CD4-positive, alpha-beta T cell treated with Interleukin-6 at 100 ng/mL for 8 hours (primary cell): ENCODE results near the gene USP31.

Experiments
- DNase-seq: peaks from one replicate; pipeline ENCODE4 v3.0.0-alpha.2; 2020; ENCODE audit warnings: mixed read lengths, low spot score

The USP31 gene

DNA sequence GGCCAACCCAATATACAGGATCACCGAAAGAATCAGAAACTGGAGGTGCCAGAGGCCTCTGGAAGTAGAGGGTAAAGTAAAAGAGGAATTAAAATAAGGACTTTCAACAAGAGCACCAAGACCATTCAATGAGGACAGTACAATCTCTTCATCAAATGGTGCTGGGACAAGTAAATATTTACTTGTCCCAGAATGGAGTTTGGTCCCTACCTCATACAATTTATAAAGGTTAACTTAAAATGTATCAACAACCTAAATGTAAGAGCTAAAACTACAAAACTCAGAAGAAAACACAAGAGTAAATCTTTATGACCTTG, 56.5 kb downstream of the USP31 start:
- no peak for DNase-seq

DNA sequence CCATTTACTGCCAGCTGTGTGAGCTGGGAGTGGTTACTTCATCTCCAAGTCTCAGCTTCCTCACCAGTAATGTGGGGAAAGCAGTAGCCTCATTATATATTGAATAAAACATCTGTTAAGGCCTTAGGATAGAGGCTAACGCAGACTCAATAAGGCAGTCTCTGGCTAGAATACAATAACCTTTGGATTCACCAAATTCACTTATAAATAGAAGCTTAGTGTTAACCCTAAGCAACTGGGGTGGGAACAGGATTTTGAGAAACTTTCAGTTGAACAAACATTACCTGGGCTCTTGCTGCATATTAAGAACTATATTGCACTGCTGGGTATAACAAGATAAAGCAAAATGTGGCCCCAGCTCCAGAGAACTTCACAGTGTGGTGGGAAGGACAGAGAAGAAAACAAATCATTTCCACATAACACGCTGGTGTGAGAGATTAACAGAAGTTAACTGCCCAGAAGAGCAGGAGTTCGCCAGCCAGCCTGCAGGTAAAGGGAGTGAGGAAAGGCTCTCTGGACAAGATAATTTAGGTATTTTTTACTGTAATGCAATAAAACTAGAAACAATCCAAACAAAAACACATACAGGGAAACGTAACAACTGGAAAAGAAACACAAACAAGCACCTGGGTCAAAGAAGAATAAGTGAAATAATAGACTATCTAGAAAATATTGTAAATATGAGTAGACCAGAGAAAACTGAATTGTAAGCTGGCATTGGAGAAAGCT, 57.0 kb downstream of the USP31 start:
- no peak for DNase-seq

DNA sequence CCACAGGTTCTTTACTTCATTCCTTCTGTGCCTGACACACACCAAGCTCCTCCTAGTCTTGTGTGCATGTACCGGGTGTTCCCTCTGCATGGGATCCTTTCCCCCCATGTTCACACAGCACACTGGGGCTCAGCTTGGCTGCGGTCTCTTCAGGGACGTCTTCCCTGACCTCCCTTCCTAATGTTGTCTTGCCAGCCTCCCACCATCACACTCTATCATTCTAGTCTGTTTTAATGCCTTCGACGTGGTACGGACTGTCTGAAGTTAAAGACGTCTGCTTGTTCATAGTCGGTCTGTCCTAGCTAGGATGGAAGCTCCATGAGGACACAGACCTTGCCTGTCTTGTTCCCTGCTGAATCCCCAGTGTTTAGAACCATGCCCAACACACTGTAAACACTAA, 60.1 kb downstream of the USP31 start:
- DNase-seq, result no peak

DNA sequence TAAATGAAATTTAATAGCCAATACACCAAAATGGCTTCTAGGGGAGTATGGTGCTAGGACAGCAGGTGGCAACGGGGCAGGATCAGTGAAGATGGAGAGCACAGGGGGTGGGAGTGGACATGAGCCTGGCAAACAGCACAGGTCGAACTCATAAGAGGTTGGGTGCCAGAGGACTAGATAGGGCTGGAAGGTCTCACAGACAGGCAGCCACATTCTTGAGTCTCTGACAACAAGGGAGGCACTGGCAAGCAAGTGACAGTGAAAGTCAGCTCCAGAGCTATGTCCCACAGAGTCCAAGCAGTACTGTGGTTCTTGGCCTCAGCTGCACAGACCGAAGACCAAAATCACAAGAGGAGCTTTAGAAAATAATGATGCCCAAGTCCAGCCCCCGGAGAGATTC, 61.2 kb downstream of the USP31 start:
- DNase-seq, result no peak

DNA sequence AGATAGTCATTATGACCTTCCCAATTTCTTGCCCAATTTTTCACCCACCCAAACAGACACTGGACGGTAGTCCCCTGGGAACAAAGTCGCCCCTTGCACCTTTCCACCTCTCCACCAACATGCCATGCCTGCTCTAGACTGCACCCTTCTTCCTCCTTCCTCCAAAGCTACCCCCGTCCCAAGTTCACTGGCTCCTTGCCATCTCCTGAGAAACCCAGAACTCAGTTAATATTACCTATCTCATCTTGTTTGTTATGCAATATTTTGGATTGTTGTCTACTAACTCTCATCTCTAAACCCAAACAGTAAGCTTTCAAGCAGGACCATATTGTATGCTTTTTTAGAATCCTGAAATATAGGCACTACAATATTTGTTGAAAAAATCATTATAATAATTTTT, 63.3 kb downstream of the USP31 start:
- DNase-seq, result no peak

DNA sequence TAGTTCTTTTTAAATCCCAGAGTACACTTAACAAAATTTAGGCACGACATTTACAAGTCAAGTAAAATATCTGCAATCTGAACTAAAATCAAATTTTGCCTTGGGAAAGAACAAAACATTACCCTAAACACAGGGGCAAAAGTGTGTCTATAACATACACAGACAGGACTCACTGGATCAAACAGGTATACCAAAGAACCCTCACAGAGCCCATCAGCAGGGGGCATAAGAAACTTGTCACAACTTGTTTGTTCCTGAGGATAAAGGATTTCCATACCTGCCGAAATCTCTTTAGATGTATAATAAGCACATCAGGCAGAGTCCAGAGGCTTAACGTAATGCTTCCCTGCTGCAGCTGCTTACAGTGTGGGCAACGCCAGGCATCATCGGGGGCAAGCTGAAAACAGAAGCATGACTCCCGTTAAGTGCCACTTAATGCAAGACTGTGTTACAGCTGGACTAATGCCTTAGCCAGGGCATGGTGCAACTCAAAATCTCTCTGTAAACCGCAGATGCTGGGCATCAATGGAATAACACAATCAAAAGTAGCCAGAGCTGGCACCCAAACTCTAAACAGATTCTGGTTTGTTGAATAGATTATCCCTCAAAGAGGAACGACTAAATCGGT, 67.0 kb downstream of the USP31 start:
- no peak for DNase-seq

DNA sequence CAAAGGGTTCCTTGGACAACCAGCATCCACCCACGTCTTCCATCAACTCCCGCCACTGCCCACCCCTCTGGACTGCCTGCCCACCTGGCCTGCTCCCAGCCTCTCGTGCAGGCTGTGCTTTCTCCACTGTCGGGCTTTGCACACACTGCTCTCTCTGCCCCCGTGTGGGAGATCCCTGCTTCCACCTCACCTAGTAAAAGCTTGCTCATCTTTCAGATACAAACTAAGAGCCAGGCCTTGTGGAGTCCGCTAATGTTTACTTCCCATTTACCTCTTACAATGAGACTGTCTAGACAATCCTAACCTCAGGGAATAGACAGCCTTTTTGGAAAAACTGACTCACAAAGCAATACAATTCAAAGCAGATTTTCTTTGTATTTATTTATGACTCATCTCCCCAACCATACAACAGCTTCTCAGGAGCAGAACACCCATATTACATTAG, 67.6 kb downstream of the USP31 start:
- no peak for DNase-seq

DNA sequence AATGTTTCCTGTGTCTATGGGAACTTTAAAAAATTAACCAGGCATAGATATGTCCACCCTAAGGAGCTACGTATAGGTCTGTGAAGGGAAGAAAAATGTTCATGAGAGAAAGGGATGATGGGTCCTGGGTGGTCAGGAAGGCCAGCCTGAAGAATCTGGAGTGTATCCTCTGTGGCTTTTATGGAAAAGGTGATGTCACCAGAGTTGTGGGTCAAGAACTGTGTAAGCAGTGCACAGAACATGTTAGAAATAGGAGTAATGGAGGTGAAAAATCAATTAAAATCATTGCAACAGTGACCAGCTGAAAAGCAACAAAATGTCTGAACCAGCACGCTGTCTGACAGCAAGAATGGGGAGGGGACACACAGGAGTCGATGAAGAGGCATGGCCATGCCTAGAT, 68.5 kb downstream of the USP31 start:
- no peak for DNase-seq

DNA sequence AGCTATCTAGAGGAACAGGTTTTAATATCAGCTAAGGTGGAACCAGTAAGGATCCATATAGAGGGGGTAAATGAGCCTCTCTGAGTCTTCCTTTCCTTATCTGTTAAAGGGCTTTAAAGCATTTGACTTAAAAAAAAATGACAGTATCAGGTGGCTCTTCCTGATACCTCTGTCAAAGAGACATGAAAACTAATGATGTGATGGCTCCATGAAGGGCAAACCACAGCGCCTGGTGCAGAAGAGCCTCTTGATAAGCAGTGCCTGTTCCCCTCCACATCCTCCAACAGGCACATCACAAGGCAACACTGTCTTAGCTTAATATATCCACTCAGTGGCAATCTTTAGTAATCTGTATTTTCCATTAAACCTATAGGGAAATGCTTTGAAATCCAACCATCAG, 68.9 kb downstream of the USP31 start:
- no peak for DNase-seq

DNA sequence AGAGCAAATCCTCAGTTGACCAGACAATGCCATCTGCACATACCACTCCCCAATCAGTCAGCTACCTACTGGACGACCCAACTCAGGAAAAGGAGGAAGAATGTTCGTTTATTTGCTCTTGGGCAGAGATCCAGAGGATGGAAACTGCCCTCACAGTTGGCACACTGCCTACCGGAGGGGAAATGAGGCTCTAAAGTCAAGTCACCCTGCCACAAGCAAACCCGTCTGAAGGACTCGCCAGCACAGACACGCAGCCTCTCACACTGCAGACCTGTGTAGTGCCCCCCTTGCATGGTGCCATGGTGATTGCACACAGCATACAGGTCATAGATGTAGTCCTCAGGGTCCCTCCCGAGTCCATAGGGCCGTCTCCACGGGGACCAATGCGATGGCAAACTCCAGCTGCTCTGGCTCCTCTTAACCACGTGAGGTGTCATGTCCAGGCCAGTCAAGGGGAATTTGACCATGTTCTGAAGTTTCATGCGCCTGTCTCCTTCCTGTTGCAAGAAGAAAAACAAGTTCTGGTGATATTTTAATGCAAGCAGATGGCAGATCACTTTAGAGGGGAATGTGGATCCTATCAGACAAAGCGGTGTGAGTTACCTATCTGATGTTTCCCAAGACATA, 69.5 kb downstream of the USP31 start:
- DNase-seq, result no peak

DNA sequence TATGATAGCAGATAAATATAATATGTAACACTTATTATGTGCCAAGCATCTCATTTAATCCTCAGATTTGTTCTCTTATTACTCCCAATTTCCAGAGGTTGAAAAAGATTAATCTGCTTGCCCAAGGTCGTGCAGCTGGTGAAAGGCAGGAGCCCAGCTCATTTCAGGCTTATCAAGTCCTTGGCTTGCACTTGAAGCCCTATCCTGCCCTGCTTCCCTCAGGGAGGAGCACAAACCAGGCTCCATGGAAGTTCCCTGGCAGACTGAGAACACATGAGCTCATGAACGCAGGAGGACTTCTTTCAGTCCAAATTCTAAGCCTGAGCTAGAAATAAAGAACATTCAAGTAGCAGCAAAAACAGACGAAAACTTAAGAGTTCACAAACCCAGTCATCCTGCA, 74.8 kb downstream of the USP31 start:
- DNase-seq, result no peak

DNA sequence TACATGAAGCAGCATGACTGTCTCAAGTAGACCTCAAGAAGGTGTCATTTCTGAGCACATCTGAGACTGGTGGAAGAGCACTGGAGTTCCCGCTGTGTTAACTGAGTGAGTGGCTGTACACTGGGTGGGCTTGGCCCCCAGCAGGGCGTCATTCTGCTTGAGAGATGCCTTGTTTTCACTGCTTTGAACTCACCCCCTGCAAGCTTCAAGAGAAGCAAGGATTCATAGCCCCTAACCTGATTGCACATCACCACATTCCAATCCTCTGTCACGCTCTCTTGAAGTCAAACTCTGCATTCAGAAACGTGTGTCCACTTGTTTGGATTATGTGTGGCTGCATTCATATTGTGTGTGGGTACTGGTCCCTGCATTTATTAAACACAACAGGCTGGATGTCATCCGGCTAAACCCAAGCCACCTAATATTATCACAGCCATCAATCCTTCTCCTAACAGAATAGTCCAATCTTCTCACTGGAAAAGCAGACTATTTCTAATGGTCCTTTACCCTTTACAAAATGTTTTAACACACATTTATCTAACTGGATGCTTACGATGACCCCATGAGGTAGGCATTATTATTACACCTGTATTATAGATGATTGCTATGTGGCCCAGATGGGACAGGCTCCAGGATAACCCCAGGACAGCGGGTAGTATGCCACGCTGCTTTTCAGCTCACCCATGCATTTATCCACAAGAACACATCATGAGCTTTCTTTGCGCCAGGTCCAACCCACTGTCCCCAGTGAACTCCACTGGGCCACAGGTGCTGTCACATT, 76.3 kb downstream of the USP31 start:
- DNase-seq, result no peak

DNA sequence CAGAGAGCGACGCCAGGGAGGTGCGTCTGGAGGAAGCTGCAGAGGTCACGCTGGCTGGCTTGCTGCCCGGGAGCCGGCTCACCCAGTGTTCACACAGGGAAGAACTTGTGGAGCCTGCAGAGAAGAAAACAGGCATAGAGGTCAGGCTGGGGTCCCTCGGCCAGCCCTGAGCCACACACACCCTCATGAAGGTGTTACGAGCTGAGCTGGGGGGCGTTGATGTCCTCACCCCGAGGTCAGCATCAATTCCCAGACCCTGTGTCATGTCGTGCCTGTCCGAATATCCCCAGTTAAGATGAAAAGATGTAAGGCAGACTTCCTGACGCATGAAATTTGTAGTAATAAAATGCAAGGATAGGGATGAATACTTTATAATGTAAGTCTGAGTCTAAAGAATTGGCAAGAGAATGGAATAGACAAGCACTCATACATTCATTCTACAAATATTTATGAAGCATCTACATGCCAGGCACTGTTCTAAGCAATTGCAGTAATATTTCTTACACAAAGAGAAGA, 77.1 kb downstream of the USP31 start:
- DNase-seq, result no peak

DNA sequence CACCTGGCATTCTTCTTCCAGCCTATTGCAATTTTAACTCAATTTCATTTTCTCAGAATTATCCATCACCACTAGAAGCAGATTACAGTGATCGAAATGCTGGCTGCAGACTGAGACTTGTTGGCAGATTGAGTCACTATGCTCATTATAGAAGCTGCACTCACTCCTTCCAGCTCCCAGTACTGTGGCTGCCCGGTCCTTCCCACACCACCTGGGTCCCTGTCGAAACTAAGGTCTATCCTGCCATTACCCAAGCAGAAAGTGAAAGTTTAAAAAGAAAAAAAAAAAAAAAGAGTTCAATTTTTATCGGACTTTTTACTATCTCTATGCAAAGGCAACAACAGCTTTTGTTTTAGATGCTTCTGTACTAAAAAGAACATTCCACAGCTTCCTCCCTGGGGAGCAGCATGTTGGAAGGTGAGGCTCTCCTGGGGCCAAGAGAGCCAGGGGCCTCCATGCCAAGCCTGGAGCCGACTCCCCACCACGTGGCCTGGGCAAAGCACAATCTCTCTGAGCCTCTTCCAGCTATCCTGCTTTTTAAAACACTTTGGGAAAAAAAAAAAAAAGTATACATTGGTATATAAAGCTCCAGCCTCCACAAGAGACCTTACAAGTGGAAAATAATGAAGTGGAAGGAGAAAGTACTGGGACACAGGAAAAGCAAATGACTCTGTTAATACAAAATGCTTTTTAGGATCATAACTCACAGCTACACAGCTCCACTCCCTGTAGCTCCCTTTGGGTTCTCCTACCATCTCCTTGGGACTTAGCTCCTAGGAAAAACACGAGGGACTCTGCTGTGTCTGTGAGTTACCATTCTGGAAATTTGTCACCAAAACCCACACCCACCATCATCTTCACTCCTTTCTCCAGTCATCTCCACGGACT, 77.8 kb downstream of the USP31 start:
- DNase-seq, result no peak

DNA sequence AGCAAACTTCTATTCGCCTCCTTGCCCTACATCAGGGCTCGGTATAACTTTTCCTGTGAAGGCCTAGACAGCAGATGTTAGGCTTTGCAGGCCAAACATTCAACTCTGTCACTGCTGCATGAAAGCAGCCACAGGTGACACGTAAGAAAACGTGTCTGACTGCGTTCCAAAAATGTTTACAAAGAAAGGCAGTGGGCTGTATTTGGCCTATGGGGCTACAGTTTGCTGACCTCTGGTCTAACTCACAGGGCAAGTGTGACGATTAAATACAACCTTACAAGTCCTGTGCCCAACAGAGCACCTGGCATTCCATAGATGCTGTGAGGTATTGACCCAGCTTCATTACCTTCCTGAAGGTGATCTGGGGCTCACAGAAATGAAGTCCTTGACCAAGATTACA, 79.4 kb downstream of the USP31 start:
- no peak for DNase-seq

DNA sequence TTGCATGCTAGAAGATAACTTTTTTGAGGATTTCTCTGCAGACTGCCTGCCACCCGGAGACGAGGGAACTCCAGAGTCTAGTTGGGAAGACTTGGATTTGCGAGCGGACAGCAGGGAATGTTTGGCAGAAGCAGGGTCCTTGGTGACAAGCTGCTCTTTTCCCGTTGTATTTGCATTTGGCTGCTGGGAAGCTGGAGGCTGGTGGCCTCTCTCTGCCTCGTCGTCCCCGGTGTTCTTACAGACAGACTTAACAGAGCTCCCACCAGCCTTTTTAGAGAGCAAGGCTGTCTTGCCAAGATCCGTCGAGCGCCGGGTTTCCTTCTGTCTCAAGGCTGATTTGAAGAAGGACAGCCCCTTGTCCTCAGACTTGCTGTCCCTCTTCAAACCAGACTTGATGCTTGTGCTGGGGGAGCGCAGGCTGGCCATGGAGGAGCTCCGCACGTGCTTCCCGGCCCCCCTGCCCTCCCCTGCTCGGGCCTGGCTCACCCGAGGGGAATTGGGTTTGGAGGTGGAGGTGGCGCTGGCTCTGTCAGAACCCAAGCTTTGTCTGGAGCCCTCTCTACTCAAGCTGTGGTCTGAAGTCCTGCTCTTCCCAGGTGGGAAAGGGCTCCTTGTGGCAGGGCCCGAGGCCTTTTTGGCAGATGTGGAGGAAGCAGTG, 81.0 kb downstream of the USP31 start:
- DNase-seq, result no peak

DNA sequence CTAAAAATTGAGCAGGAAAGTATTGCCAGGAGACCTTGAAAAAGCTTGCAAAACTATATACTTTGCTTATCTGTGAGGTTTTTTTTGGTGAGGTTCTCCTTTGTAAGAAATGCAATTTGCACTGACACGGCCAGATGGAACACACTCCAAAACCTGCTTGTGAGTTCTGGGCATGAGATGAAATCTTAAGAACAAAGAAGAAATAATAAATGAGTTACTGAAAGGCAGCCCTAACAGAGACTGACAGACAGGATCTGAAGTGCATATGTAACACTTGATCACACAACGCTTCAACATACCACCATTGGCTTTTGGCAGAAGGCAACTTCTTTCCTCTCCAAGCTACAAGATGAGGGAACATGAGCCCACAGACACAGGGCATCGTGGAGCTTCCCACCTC, 82.6 kb downstream of the USP31 start:
- DNase-seq, result no peak

DNA sequence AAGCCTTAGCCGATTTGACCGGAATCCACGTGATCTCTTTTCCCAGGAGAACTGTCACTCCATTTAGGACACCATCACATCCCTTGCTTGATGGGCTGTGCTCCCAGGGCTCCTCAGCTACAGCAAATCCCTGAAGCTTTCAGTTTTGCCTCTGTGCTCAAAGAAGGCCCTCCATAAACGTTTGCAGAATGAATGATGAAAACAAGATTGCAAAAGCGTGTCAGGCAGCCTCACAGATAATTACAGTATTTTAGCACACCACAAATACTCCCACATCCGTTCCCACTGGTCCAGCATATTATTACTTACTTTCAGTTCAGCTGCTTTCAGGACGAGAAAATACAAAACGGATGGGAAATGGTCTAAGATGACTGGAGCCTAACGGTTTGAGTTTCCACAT, 84.6 kb downstream of the USP31 start:
- no peak for DNase-seq

DNA sequence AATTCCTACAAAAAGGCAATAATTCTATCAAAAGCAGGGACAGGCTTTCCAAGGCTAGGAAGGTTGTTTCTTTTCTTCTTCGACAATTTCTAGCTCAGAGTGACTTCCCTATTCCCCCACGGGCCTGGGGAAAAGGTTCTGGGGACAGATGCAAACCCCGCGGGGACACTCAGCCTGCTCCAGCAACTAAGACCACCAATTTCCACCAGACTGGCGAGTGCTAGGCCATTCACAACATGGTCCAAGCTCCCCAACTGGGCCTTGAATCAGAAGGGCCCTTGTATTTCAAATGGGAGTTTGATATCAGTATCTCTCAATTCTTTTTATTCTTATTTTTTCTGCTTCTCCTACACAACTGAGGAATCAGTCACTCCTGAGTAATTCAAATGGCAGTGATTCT, 86.7 kb downstream of the USP31 start:
- DNase-seq, result no peak

DNA sequence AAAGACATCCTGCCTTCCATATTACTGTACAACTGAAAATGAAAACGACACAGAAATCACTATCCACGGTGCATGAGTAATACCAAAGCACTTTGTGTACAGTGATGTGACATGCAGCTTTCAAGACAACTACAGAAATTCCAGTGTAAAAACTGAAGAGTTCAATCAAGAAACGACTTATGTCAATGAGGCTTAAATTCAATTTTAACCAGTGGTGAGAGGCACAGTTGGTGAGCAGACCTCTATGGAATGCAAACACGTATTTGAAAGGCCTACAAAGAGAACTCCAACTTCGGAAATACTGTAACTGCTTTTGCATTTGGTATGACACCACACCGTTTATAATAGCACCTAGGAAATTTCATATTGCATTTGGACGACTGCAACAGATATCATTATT, 87.6 kb downstream of the USP31 start:
- no peak for DNase-seq
